Measurements from ENCODE around the gene SYT12. TPM values are rescaled to one million over a fixed set of nuclear protein-coding genes. Genes with fewer than 3 reads are reported as not detected.

Gene SYT12
- total RNA-seq, 1 experiment from 2014 or later, result 4.3 TPM

DNA sequence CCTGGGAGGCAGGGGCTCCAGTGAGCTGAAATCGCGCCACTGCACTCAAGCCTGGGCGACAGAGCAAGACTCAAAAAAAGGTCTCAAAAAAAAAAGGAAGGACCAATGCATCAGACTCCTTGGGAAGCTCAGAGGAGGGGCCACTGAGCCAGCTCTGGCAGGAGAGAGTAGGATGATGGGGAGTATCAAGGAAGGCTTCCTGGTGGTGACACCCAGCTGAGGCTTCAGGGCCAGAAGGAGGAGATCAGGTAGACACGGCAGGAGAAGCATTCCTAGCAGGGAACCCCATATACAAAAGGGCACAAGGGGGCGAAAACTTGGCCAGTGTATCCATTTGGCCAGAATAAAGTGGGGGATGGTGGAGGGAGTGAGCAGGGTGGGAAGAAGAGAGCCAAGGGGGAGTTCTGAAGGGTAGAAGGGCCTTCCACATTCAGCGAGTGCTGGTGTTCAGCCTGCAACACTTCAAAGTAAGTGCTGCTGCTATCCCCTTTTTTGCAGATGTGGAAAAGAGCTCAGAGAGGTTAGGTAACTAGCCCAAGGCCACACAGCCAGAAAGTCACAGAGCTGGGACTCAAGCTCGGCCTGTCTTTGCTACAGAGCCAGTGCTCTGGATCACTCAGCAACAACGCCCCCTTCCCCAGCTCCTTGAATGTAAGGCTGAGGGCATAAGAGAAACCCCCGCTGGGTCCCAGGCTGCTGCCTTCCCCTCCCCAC, 28.4 kb downstream of the SYT12 start (continued):
- TF ChIP-seq, protein P1, sequence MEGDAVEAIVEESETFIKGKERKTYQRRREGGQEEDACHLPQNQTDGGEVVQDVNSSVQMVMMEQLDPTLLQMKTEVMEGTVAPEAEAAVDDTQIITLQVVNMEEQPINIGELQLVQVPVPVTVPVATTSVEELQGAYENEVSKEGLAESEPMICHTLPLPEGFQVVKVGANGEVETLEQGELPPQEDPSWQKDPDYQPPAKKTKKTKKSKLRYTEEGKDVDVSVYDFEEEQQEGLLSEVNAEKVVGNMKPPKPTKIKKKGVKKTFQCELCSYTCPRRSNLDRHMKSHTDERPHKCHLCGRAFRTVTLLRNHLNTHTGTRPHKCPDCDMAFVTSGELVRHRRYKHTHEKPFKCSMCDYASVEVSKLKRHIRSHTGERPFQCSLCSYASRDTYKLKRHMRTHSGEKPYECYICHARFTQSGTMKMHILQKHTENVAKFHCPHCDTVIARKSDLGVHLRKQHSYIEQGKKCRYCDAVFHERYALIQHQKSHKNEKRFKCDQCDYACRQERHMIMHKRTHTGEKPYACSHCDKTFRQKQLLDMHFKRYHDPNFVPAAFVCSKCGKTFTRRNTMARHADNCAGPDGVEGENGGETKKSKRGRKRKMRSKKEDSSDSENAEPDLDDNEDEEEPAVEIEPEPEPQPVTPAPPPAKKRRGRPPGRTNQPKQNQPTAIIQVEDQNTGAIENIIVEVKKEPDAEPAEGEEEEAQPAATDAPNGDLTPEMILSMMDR (IDR thresholded peaks at IDR 0.05 in 2 of 3, conservative IDR thresholded peaks at IDR 0.05 in 1 of 3; ENCODE audit: borderline replicate concordance in 1 of 3, insufficient read depth in 1 of 3, low read depth in 2 of 3, low read length in 2 of 3), result no peak
- TF ChIP-seq POLR2A (IDR thresholded peaks at IDR 0.05; ENCODE audit: borderline replicate concordance, extremely low read depth, insufficient read depth, insufficient read length) (no peak), YY1 (IDR thresholded peaks at IDR 0.05; ENCODE audit: extremely low read depth, insufficient replicate concordance, low read depth, low read length) (no peak)

DNA sequence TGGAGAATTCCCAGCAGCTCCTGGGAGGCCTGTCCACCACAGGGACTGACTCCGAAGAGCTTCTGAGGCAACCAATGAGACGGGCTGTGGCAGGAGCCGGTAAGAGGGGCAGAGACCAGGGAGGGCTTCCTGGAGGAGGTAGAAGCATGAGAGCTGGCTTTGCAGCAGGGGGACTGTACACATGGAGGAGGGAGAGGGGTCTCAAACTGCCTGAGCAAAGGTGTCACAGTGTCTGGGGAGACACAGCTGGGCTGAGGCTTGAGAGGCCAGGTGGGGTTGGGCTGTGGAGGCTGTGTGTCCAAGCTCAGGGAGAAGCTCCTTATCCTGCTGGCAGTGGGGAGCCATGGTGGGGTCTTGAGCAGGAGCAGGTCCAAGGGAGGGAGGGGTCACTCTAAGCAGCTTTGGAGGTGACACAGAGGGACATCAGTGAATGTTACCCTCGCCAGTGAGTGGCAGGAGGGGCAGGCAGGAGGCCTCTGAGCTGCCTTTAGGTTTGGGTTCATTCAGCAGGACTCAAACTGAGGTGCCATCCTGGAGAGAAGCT, 29.1 kb downstream of the SYT12 start:
- Histone ChIP-seq H3K4me2 (ENCODE audit: low read length) (no peak overlapping the region), H3K4me1 (ENCODE audit: control insufficient read depth in 1 of 2, insufficient read depth in 2 of 2, low read length in 2 of 2) (peaks cover 20 to 35% of the 10 kb centered on the region in 2 experiments), H3K4me3 (replicated peaks in 1 of 2; ENCODE audit: low read depth in 1 of 2, low read length in 2 of 2) (no peak overlapping the region), H4K20me1 (ENCODE audit: insufficient read depth) (no peaks in the 10 kb centered on the region), H3K79me2 (ENCODE audit: insufficient read depth, low read length) (peaks cover 3% of the 10 kb centered on the region; the same call in 1 of the 2 replicates), H3K27ac (ENCODE audit: low read depth, low read length) (no peak overlapping the region), H3K9me3 (ENCODE audit: control insufficient read depth in 1 of 2, insufficient read depth in 1 of 2, low read depth in 1 of 2, low read length in 2 of 2) (no peaks in the 10 kb centered on the region), H3K9me2 (ENCODE audit: insufficient read depth) (no peaks in the 10 kb centered on the region), H3K36me3 (ENCODE audit: control insufficient read depth in 1 of 2, insufficient read depth in 2 of 2, low read length in 2 of 2) (no peaks in the 10 kb centered on the region), H2AFZ (ENCODE audit: low read depth, low read length, poor library complexity, severe bottlenecking) (no peak overlapping the region), H3K9ac (ENCODE audit: low read length) (no peak overlapping the region), H3K27me3 (ENCODE audit: insufficient read depth, low read length) (no peaks in the 10 kb centered on the region)
- TF ChIP-seq ZFX (IDR thresholded peaks at IDR 0.05), result no peak
- TF ChIP-seq RAD21 (IDR thresholded peaks at IDR 0.05; ENCODE audit: low read depth), result no peak
- no peak for TF ChIP-seq TCF7L2 (IDR thresholded peaks at IDR 0.05; ENCODE audit: borderline replicate concordance, extremely low read depth, insufficient read depth, insufficient read length)
- TF ChIP-seq FOSL1 (IDR thresholded peaks at IDR 0.05; ENCODE audit: low read depth), result no peak
- TF ChIP-seq EGR1 (IDR thresholded peaks at IDR 0.05; ENCODE audit: low read depth), result no peak
- TF ChIP-seq CBX3 (IDR thresholded peaks at IDR 0.05; ENCODE audit: low read depth), result no peak
- TF ChIP-seq SRF (IDR thresholded peaks at IDR 0.05; ENCODE audit: low read depth), result no peak
- TF ChIP-seq SP1 (IDR thresholded peaks at IDR 0.05; ENCODE audit: low read depth), result no peak
- no peak for TF ChIP-seq EZH2phosphoT487 (IDR thresholded peaks at IDR 0.05; ENCODE audit: borderline replicate concordance)
- TF ChIP-seq JUND (IDR thresholded peaks at IDR 0.05), result no peak
- TF ChIP-seq YY1 (IDR thresholded peaks at IDR 0.05; ENCODE audit: extremely low read depth, insufficient replicate concordance, low read depth, low read length), result no peak
- no peak for TF ChIP-seq ELF1 (IDR thresholded peaks at IDR 0.05; ENCODE audit: borderline replicate concordance, low read depth)
- no peak for TF ChIP-seq CEBPB (IDR thresholded peaks at IDR 0.05; ENCODE audit: low read depth)
- TF ChIP-seq, protein P2, sequence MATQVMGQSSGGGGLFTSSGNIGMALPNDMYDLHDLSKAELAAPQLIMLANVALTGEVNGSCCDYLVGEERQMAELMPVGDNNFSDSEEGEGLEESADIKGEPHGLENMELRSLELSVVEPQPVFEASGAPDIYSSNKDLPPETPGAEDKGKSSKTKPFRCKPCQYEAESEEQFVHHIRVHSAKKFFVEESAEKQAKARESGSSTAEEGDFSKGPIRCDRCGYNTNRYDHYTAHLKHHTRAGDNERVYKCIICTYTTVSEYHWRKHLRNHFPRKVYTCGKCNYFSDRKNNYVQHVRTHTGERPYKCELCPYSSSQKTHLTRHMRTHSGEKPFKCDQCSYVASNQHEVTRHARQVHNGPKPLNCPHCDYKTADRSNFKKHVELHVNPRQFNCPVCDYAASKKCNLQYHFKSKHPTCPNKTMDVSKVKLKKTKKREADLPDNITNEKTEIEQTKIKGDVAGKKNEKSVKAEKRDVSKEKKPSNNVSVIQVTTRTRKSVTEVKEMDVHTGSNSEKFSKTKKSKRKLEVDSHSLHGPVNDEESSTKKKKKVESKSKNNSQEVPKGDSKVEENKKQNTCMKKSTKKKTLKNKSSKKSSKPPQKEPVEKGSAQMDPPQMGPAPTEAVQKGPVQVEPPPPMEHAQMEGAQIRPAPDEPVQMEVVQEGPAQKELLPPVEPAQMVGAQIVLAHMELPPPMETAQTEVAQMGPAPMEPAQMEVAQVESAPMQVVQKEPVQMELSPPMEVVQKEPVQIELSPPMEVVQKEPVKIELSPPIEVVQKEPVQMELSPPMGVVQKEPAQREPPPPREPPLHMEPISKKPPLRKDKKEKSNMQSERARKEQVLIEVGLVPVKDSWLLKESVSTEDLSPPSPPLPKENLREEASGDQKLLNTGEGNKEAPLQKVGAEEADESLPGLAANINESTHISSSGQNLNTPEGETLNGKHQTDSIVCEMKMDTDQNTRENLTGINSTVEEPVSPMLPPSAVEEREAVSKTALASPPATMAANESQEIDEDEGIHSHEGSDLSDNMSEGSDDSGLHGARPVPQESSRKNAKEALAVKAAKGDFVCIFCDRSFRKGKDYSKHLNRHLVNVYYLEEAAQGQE (IDR thresholded peaks at IDR 0.05; ENCODE audit: low read depth), result no peak
- POLR2A ChIA-PET, result interaction anchor here (0.9 to 1.0 kb wide), 2 partner anchors 10 to 14 kb away, joined by 3 to 4 read pairs; no protein-coding TSS in a partner anchor
- no peak for DNase-seq (ENCODE audit: low read depth, low spot score)
- RAD21 ChIA-PET (ENCODE audit: low non-redundant PET in 1 of 2, low total read pairs in 2 of 2, uncharacterized antibody in 2 of 2, unreplicated experiment in 2 of 2), result interaction anchor here in 1 of 2 experiments (1.1 kb wide), 1 partner anchor 30 kb away, joined by 6 read pairs; the partner anchor contains the start of gene SYT12
- ATAC-seq, result no peak
- CTCF ChIA-PET, result interaction anchor here (0.9 to 1.2 kb wide), 2 partner anchors 210 to 330 kb away, joined by 3 read pairs; no protein-coding TSS in a partner anchor
- BruUV-seq (replicated peaks), result no TSS peak
- intact Hi-C loops (cut with micrococcal nuclease), result loop anchor here (10.0 kb wide), 1 partner anchor 193 kb away; no protein-coding TSS in a partner anchor
